Measurements from ENCODE around the gene RAPGEF1. TPM values are rescaled to one million over a fixed set of nuclear protein-coding genes. Genes with fewer than 3 reads are reported as not detected.

RAPGEF1 gene
- total RNA-seq, 1 donor from 2014 or later = 144 TPM

DNA sequence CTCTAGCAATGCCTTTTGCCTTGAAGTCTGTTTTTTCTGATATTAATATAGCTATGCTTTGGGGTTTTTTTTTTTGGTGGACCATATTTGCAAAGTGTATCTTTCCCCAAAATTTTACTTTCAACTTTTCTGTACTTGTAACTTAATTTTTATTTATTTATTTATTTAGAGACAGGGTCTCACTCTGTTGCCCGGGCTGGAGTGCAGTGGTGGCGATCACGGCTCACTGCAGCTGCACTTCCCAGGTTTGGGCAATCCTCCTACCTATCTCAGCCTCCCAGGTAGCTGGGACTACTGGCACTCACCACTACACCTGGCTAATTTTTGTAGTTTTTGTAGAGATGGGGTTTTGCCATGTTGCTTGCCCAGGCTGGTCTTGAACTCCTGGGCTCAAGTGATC, 173.7 kb downstream of the RAPGEF1 start:
- TF ChIP-seq, protein P1, sequence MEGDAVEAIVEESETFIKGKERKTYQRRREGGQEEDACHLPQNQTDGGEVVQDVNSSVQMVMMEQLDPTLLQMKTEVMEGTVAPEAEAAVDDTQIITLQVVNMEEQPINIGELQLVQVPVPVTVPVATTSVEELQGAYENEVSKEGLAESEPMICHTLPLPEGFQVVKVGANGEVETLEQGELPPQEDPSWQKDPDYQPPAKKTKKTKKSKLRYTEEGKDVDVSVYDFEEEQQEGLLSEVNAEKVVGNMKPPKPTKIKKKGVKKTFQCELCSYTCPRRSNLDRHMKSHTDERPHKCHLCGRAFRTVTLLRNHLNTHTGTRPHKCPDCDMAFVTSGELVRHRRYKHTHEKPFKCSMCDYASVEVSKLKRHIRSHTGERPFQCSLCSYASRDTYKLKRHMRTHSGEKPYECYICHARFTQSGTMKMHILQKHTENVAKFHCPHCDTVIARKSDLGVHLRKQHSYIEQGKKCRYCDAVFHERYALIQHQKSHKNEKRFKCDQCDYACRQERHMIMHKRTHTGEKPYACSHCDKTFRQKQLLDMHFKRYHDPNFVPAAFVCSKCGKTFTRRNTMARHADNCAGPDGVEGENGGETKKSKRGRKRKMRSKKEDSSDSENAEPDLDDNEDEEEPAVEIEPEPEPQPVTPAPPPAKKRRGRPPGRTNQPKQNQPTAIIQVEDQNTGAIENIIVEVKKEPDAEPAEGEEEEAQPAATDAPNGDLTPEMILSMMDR (IDR thresholded peaks at IDR 0.05) = no peak
- H3K9me3 ChIP-seq = no peaks in the 10 kb centered on the region
- peaks cover 3% of the 10 kb centered on the region for H3K36me3 ChIP-seq
- no peak overlapping the region for H3K4me3 ChIP-seq
- no peaks in the 10 kb centered on the region for H3K4me1 ChIP-seq
- no peak for DNase-seq
- no peaks in the 10 kb centered on the region for H3K27me3 ChIP-seq
- ATAC-seq = no peak
- H3K27ac ChIP-seq = no peak overlapping the region
- intact Hi-C loops (cut with DNase I) = no loop called here

DNA sequence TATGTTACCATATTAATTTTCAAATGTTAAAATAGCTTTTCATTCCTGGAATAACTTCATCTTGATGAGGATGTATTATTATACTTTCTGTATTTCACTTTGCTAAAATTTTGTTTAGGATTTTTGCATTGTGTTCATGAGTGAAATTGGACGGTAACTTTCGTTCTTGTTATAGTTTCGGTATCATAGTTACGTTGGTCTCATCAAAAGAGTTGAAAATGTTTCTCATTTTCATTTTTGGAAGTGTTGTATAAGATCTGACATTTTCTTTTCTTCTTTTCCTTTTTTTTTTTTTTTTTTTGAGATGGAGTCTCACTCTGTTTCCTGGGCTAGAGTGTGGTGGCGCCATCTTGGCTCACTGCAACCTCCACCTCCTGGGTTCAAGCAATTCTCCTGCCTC, 174.5 kb downstream of the RAPGEF1 start:
- intact Hi-C loops (cut with DNase I) = no loop called here
- DNase-seq = no peak
- Histone ChIP-seq H3K27me3 (no peaks in the 10 kb centered on the region), H3K4me1 (no peaks in the 10 kb centered on the region), H3K36me3 (no peaks in the 10 kb centered on the region), H3K9me3 (no peaks in the 10 kb centered on the region), H3K27ac (no peak overlapping the region), H3K4me3 (no peak overlapping the region)
- ATAC-seq = no peak
- TF ChIP-seq, protein P1 (IDR thresholded peaks at IDR 0.05) = no peak

DNA sequence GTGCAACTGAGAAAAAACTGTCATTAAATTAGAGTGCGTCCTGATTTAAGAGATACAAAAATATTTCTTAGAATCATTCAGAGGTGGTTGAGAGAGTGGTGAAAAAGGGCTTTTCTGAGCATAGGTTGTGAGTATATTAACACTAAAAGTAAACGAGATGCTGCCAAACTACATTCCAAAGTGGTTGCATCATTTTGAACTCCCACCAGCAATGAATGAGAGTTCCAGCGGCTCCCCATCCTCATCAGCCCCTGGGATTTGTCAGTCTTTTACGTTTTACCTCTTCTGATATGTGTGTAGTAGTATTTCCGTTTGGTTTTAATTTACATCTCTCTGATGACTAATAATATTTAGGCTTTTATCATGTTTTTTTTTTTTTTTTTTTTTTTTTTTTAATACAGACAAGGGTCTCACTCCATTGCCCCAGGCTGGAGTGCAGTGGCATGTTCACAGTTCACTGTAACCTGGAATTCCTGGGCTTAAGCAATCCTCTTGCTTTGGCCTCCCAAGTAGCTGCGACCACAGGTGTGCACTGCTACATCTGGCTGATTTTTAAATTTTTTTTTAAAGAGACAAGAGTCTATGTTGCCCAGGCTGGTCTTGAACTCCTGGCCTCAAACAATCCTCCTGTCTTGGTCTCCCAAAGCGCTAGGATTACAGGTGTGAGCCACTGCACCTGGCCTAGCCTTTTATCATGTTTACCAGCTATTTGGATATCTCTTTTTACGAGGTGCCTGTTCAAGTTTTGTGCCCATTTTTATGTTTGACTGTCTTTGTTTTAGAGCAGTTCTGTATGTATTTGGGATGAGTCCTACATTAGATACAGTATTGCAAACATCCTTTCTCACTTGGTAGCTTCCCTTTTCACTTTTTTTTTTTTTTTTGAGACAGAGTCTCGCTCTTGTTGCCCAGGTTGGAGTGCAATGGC, 177.6 kb downstream of the RAPGEF1 start:
- H3K4me1 ChIP-seq = no peaks in the 10 kb centered on the region
- H3K36me3 ChIP-seq = no peaks in the 10 kb centered on the region
- intact Hi-C loops (cut with DNase I) = no loop called here
- no peak for ATAC-seq
- DNase-seq = no peak
- TF ChIP-seq, protein P1 (IDR thresholded peaks at IDR 0.05) = no peak
- no peak overlapping the region for H3K27ac ChIP-seq
- no peaks in the 10 kb centered on the region for H3K27me3 ChIP-seq
- no peaks in the 10 kb centered on the region for H3K9me3 ChIP-seq
- H3K4me3 ChIP-seq = no peak overlapping the region

DNA sequence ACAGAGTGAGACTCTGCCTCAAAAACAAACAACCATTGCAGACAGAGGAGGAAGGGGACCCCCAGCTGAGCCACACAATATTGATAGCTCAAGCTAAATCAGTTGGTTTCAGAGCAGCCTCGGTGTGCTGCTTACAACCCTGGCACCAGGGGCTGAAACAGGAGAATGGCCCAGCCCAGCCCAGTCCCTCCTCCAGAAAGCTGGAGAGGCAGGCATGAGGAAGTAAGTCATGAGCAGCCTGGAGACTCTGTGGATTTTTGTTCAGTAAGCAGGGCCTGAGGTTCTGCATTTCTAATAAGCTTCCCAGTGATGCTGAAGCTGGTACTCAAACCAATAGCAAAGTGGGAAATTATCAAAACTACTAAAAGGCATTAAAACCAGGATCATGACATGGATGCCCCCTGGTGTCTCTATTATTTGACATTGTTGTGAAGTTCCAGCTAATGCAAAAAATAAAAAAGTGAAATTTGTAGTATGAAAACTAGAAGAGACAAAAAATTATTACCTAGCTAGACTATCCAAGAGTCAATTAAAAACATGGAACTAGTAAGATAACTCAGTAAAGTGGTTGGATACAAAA, 180.4 kb downstream of the RAPGEF1 start:
- ATAC-seq (peak; percentile 64), DNase-seq (no peak)
- H3K27me3 ChIP-seq = peaks cover 15% of the 10 kb centered on the region
- no peak overlapping the region for H3K27ac ChIP-seq
- H3K4me3 ChIP-seq = no peak overlapping the region
- TF ChIP-seq, protein P1 (IDR thresholded peaks at IDR 0.05) = peak; percentile 6
- H3K36me3 ChIP-seq = no peaks in the 10 kb centered on the region
- H3K9me3 ChIP-seq = no peaks in the 10 kb centered on the region
- no peaks in the 10 kb centered on the region for H3K4me1 ChIP-seq
- intact Hi-C loops (cut with DNase I) = no loop called here

DNA sequence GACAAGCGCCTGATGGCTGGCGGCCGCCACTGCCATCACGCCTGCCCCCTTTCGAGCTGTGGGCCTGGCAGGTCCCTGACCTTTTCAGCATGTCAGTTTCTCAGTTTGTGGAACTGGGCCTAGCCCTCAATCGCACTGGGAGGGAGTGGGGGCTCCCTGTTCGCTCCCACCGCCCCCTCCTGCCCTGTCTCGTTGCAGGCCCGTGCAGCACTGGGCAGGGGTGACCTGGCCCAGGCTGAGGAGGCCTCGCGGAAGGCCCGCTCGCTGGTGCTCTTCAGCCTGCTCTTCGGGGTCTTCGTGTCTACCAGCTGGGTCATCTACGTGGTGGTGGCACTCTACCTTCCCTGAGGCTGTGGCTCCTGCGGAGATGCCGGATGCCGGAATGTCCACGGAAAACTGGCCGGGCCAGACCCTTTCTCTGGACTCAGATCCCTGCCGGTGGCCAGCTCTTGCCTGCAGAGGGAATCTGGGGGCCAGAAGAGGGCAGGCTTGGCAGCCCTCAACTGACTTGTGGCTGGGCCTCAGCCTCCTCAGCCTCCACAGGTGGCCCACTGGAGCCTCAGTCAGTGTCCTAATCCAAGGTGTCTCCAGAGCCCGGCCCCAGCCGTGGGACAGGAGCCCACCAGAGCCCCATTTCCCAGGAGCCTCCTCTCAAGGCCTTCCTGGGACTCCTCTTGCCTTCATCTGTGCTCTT, 181.9 kb downstream of the RAPGEF1 start:
- no peaks in the 10 kb centered on the region for H3K9me3 ChIP-seq
- no peaks in the 10 kb centered on the region for H3K36me3 ChIP-seq
- no peak overlapping the region for H3K27ac ChIP-seq
- ATAC-seq (no peak), DNase-seq (no peak)
- H3K4me1 ChIP-seq = no peaks in the 10 kb centered on the region
- peaks cover 15% of the 10 kb centered on the region for H3K27me3 ChIP-seq
- H3K4me3 ChIP-seq = no peak overlapping the region
- intact Hi-C loops (cut with DNase I) = no loop called here
- TF ChIP-seq, protein P1 (IDR thresholded peaks at IDR 0.05) = no peak

Measured in upper lobe of right lung (tissue), 1 donor.